BLaER1 treated with 17β-estradiol and CSF1 and Interleukin-3, amounts not matched to agents 10 nM and 100 nM (cell line): ENCODE data around the gene NYNRIN.

Experiments used
- H3K27ac ChIP-seq, 11 experiments: shearing (Covaris generic); formaldehyde crosslinking; 2 replicates each; pipeline ENCODE4 v1.8.1; 2022
- H3K27me3 ChIP-seq, 11 experiments: shearing (Covaris generic); formaldehyde crosslinking; 2 replicates each; pipeline ENCODE4 v1.8.1; 2022
- H3K36me3 ChIP-seq, 11 experiments: shearing (Covaris generic); formaldehyde crosslinking; 2 replicates each; pipeline ENCODE4 v1.8.1; 2022
- H3K4me1 ChIP-seq, 10 experiments: shearing (Covaris generic); formaldehyde crosslinking; 2 replicates each; pipeline ENCODE4 v1.8.1; 2022
- H3K4me2 ChIP-seq, 11 experiments: shearing (Covaris generic); formaldehyde crosslinking; 2 replicates each; pipeline ENCODE4 v1.8.1; 2022
- H3K4me3 ChIP-seq, 10 experiments: shearing (Covaris generic); formaldehyde crosslinking; 2 replicates each; pipeline ENCODE4 v1.8.1; 2022
- H3K9ac ChIP-seq, 11 experiments: shearing (Covaris generic); formaldehyde crosslinking; 2 replicates each; pipeline ENCODE4 v1.8.1; 2022
- H3K9me3 ChIP-seq, 11 experiments: shearing (Covaris generic); formaldehyde crosslinking; replicated peaks in 1 of 11; 2 replicates each; pipeline ENCODE4 v1.8.1; 2022
- H4K20me1 ChIP-seq, 11 experiments: shearing (Covaris generic); formaldehyde crosslinking; 2 replicates each; pipeline ENCODE4 v1.8.1; 2022
- Cebpa-rat ChIP-seq, 11 experiments: shearing (Covaris generic); IDR thresholded peaks; 2 replicates each; pipeline ENCODE4 v1.8.1; 2022

The NYNRIN gene

GRCh38 chr14:24376448-24377070, 22.2 kb upstream of the NYNRIN start:
- H4K20me1 ChIP-seq = no peaks in the 10 kb centered on the region; a peak in 1 of 22 replicates
- peak overlapping the region; percentile 5 to 84 (median 71); a peak in 19 of 22 replicates for H3K4me2 ChIP-seq
- no peaks in the 10 kb centered on the region for H3K9me3 ChIP-seq
- H3K27me3 ChIP-seq = no peaks in the 10 kb centered on the region
- no peak for TF ChIP-seq Cebpa-rat (IDR thresholded peaks at IDR 0.05)
- peaks cover 10 to 42% (median 34%) of the 10 kb centered on the region in 10 experiments; a peak in 19 of 20 replicates for H3K4me1 ChIP-seq
- peaks cover 0 to 70% (median 64%) of the 10 kb centered on the region in 11 experiments; a peak in 20 of 22 replicates for H3K36me3 ChIP-seq
- H3K9ac ChIP-seq = peak overlapping the region in 2 of 11 experiments; percentile 6 to 38; a peak in 1 of 22 replicates
- H3K27ac ChIP-seq = no peak overlapping the region; a peak in 1 of 22 replicates
- 0 out of 20 replicates have a peak overlapping the region, but pooled peaks of 1 of the 10 experiments have one; percentile 36 for H3K4me3 ChIP-seq

- Histone ChIP-seq H3K9ac (no peak overlapping the region), H3K27ac (no peak overlapping the region; a peak in 1 of 22 replicates), H3K27me3 (no peaks in the 10 kb centered on the region), H3K9me3 (no peaks in the 10 kb centered on the region), H3K4me3 (no peak overlapping the region), H3K4me2 (peak overlapping the region in 9 of 11 experiments; percentile 51 to 84 (median 77); a peak in 17 of 22 replicates), H4K20me1 (no peaks in the 10 kb centered on the region; a peak in 1 of 22 replicates), H3K36me3 (peaks cover 0 to 65% (median 59%) of the 10 kb centered on the region in 11 experiments; a peak in 20 of 22 replicates), H3K4me1 (peaks cover 10 to 42% (median 32%) of the 10 kb centered on the region in 10 experiments; a peak in 19 of 20 replicates)
- TF ChIP-seq Cebpa-rat (IDR thresholded peaks at IDR 0.05) = no peak
Measured at GRCh38 chr14:24377126-24377525, 21.7 kb upstream of the NYNRIN start.

GRCh38 chr14:24377657-24378056, 21.1 kb upstream of the NYNRIN start:
- Histone ChIP-seq H3K27me3 (no peaks in the 10 kb centered on the region), H3K9ac (no peak overlapping the region), H3K4me1 (peaks cover 10 to 42% (median 32%) of the 10 kb centered on the region in 10 experiments; a peak in 19 of 20 replicates), H4K20me1 (no peaks in the 10 kb centered on the region; a peak in 1 of 22 replicates), H3K36me3 (peaks cover 0 to 59% (median 53%) of the 10 kb centered on the region in 11 experiments; a peak in 20 of 22 replicates), H3K9me3 (no peaks in the 10 kb centered on the region), H3K4me3 (no peak overlapping the region), H3K27ac (peak overlapping the region in 1 of 11 experiments; percentile 7; a peak in 1 of 22 replicates), H3K4me2 (peak overlapping the region in 8 of 11 experiments; percentile 51 to 84 (median 78); a peak in 13 of 22 replicates)
- no peak for TF ChIP-seq Cebpa-rat (IDR thresholded peaks at IDR 0.05)

- Histone ChIP-seq H3K9me3 (no peaks in the 10 kb centered on the region), H3K4me2 (no peak overlapping the region), H3K27ac (0 out of 22 replicates have a peak overlapping the region, but pooled peaks of 1 of the 11 experiments have one; percentile 7), H3K27me3 (no peaks in the 10 kb centered on the region), H3K9ac (no peak overlapping the region), H3K4me1 (peaks cover 10 to 42% (median 32%) of the 10 kb centered on the region in 10 experiments; a peak in 19 of 20 replicates), H3K4me3 (no peak overlapping the region), H3K36me3 (peaks cover 0 to 53% (median 47%) of the 10 kb centered on the region in 11 experiments; a peak in 18 of 22 replicates), H4K20me1 (no peaks in the 10 kb centered on the region; a peak in 1 of 22 replicates)
- TF ChIP-seq Cebpa-rat (IDR thresholded peaks at IDR 0.05) = no peak
Measured at GRCh38 chr14:24378327-24378726, 20.5 kb upstream of the NYNRIN start.

GRCh38 chr14:24378981-24379906, 19.6 kb upstream of the NYNRIN start:
- Histone ChIP-seq H3K36me3 (peaks cover 0 to 43% (median 37%) of the 10 kb centered on the region in 11 experiments; a peak in 11 of 22 replicates), H3K4me1 (peaks cover 10 to 38% (median 32%) of the 10 kb centered on the region in 10 experiments; a peak in 19 of 20 replicates), H4K20me1 (no peaks in the 10 kb centered on the region; a peak in 1 of 22 replicates)

GRCh38 chr14:24379907-24380730, 18.7 kb upstream of the NYNRIN start:
- no peak overlapping the region for H3K4me3 ChIP-seq
- no peak overlapping the region for H3K9ac ChIP-seq
- H3K27ac ChIP-seq = no peak overlapping the region
- H3K9me3 ChIP-seq = no peaks in the 10 kb centered on the region
- no peak for TF ChIP-seq Cebpa-rat (IDR thresholded peaks at IDR 0.05)
- H3K4me2 ChIP-seq = no peak overlapping the region
- peaks cover 0 to 35% (median 29%) of the 10 kb centered on the region in 11 experiments; a peak in 10 of 22 replicates for H3K36me3 ChIP-seq
- no peaks in the 10 kb centered on the region; a peak in 1 of 22 replicates for H4K20me1 ChIP-seq
- no peaks in the 10 kb centered on the region for H3K27me3 ChIP-seq
- H3K4me1 ChIP-seq = peaks cover 10 to 33% (median 27%) of the 10 kb centered on the region in 10 experiments; a peak in 19 of 20 replicates

More at GRCh38 chr14:24378981-24379906, 19.6 kb upstream of the NYNRIN start:
- Histone ChIP-seq H3K9me3 (no peaks in the 10 kb centered on the region), H3K4me2 (no peak overlapping the region), H3K27me3 (no peaks in the 10 kb centered on the region), H3K27ac (no peak overlapping the region), H3K9ac (no peak overlapping the region), H3K4me3 (no peak overlapping the region)
- TF ChIP-seq Cebpa-rat (IDR thresholded peaks at IDR 0.05) = no peak

- no peaks in the 10 kb centered on the region for H3K27me3 ChIP-seq
- H3K9ac ChIP-seq = no peak overlapping the region
- no peak overlapping the region for H3K4me3 ChIP-seq
- H3K27ac ChIP-seq = no peak overlapping the region
- H3K4me1 ChIP-seq = peaks cover 2 to 20% (median 13%) of the 10 kb centered on the region in 10 experiments; a peak in 19 of 20 replicates
- H3K9me3 ChIP-seq = no peaks in the 10 kb centered on the region
- no peak overlapping the region for H3K4me2 ChIP-seq
- no peak for TF ChIP-seq Cebpa-rat (IDR thresholded peaks at IDR 0.05)
- peaks cover 0 to 21% (median 16%) of the 10 kb centered on the region in 11 experiments; a peak in 6 of 22 replicates for H3K36me3 ChIP-seq
- no peaks in the 10 kb centered on the region for H4K20me1 ChIP-seq
Measured at GRCh38 chr14:24381363-24382063, 17.3 kb upstream of the NYNRIN start.

GRCh38 chr14:24382064-24382371, 16.8 kb upstream of the NYNRIN start:
- Histone ChIP-seq H4K20me1 (no peaks in the 10 kb centered on the region), H3K27ac (no peak overlapping the region), H3K9ac (no peak overlapping the region), H3K4me1 (peaks cover 0 to 14% (median 8%) of the 10 kb centered on the region in 10 experiments; a peak in 17 of 20 replicates), H3K4me3 (no peak overlapping the region), H3K36me3 (peaks cover 0 to 16% (median 11%) of the 10 kb centered on the region in 11 experiments; a peak in 6 of 22 replicates), H3K4me2 (no peak overlapping the region), H3K9me3 (no peaks in the 10 kb centered on the region), H3K27me3 (no peaks in the 10 kb centered on the region)
- no peak for TF ChIP-seq Cebpa-rat (IDR thresholded peaks at IDR 0.05)
